Measurements from ENCODE around the gene UPK3A.

The UPK3A gene

GRCh38 chr22:45332001-45332400, 47.3 kb downstream of the UPK3A start:
- no peak for DNase-seq

- no peak for DNase-seq
Observed at GRCh38 chr22:45334068-45334467, 49.3 kb downstream of the UPK3A start.

GRCh38 chr22:45334528-45334927, 49.8 kb downstream of the UPK3A start:
- no peak for DNase-seq

GRCh38 chr22:45335021-45335818, 50.5 kb downstream of the UPK3A start:
- DNase-seq, result peak; percentile 13

- no peak for DNase-seq
Observed at GRCh38 chr22:45335854-45336522, 51.2 kb downstream of the UPK3A start.

GRCh38 chr22:45336971-45337431, 52.3 kb downstream of the UPK3A start:
- peak; percentile 52 for DNase-seq

GRCh38 chr22:45337536-45337935, 52.8 kb downstream of the UPK3A start:
- DNase-seq, result no peak

- DNase-seq, result no peak
Observed at GRCh38 chr22:45338795-45339194, 54.0 kb downstream of the UPK3A start.

GRCh38 chr22:45340323-45340722, 55.6 kb downstream of the UPK3A start:
- DNase-seq, result no peak

GRCh38 chr22:45341498-45341897, 56.7 kb downstream of the UPK3A start:
- no peak for DNase-seq

- DNase-seq, result no peak
Observed at GRCh38 chr22:45343143-45343542, 58.4 kb downstream of the UPK3A start.

- no peak for DNase-seq
Observed at GRCh38 chr22:45344334-45344733, 59.6 kb downstream of the UPK3A start.

All from NCI-H1092 treated with DMSO at 0.1 percent for 48 hours (cell line).